GM10266 (cell line): Measurements from ENCODE around the gene CDH24.

Experiments
- DNase-seq: peaks from one replicate; pipeline ENCODE4 v3.0.0; 2012; ENCODE audit errors: extremely low spot score
- CTCF ChIP-seq: IDR thresholded peaks from 2 replicates; pipeline ENCODE4 v1.5.1; 2012; ENCODE audit warnings: mild to moderate bottlenecking, low read depth; ENCODE audit not compliant: control insufficient read depth, insufficient read depth; ENCODE audit errors: missing control alignments

Gene CDH24

GRCh38 chr14:23093991-23094665 lies 36.8 kb upstream of the CDH24 start:
- DNase-seq: no peak
- peak; percentile 33 for TF ChIP-seq CTCF

- DNase-seq: no peak
- TF ChIP-seq CTCF: no peak
Observed at GRCh38 chr14:23093526-23093925, 36.2 kb upstream of the CDH24 start.

- no peak for DNase-seq
- TF ChIP-seq CTCF: no peak
Observed at GRCh38 chr14:23093104-23093503, 35.8 kb upstream of the CDH24 start.

- no peak for DNase-seq
Observed at GRCh38 chr14:23091294-23092225, 34.2 kb upstream of the CDH24 start.

GRCh38 chr14:23090254-23090636 lies 32.9 kb upstream of the CDH24 start:
- no peak for DNase-seq
- TF ChIP-seq CTCF: no peak

More at GRCh38 chr14:23091294-23092225, 34.2 kb upstream of the CDH24 start:
- TF ChIP-seq CTCF: no peak

GRCh38 chr14:23089498-23090253 lies 32.4 kb upstream of the CDH24 start:
- no peak for DNase-seq
- TF ChIP-seq CTCF: no peak

- no peak for DNase-seq
- no peak for TF ChIP-seq CTCF
Observed at GRCh38 chr14:23086565-23086964, 29.2 kb upstream of the CDH24 start.
